Ramos (cell line): Measurements from ENCODE around the gene ZNF76.

ENCODE experiments used
- in situ Hi-C: fragments of 300-500 bp; cut with MboI; formaldehyde crosslinking; loops from one replicate; pipeline ENCODE4 v1.14.3; 2022; ENCODE audit warnings: low sequenced_read_pairs; ENCODE audit not compliant: unreplicated experiment

Gene ZNF76

GRCh38 chr6:35264550-35265274, 5.2 kb downstream of the ZNF76 start:
- in situ Hi-C loops = no loop called here

- in situ Hi-C loops = no loop called here
Observed at GRCh38 chr6:35265523-35265922, 6.0 kb downstream of the ZNF76 start.

GRCh38 chr6:35267446-35267845, 7.9 kb downstream of the ZNF76 start:
- in situ Hi-C loops = no loop called here

- in situ Hi-C loops = no loop called here
Observed at GRCh38 chr6:35267897-35268296, 8.4 kb downstream of the ZNF76 start.

- in situ Hi-C loops = no loop called here
Observed at GRCh38 chr6:35272005-35272404, 12.5 kb downstream of the ZNF76 start.

- in situ Hi-C loops = no loop called here
Observed at GRCh38 chr6:35273822-35274559, 14.5 kb downstream of the ZNF76 start.

- in situ Hi-C loops = no loop called here
Observed at GRCh38 chr6:35275744-35276260, 16.3 kb downstream of the ZNF76 start.

- in situ Hi-C loops = no loop called here
Observed at GRCh38 chr6:35278708-35279107, 19.2 kb downstream of the ZNF76 start.

GRCh38 chr6:35280903-35281302, 21.4 kb downstream of the ZNF76 start:
- in situ Hi-C loops = no loop called here

- in situ Hi-C loops = no loop called here
Observed at GRCh38 chr6:35282472-35282871, 22.9 kb downstream of the ZNF76 start.

GRCh38 chr6:35283361-35283760, 23.8 kb downstream of the ZNF76 start:
- in situ Hi-C loops = no loop called here

- in situ Hi-C loops = no loop called here
Observed at GRCh38 chr6:35287671-35288396, 28.3 kb downstream of the ZNF76 start.

GRCh38 chr6:35288834-35289233, 29.3 kb downstream of the ZNF76 start:
- in situ Hi-C loops = no loop called here

- in situ Hi-C loops = no loop called here
Observed at GRCh38 chr6:35291491-35291890, 32.0 kb downstream of the ZNF76 start.

- in situ Hi-C loops = no loop called here
Observed at GRCh38 chr6:35292494-35292893, 33.0 kb downstream of the ZNF76 start.

GRCh38 chr6:35293681-35294080, 34.1 kb downstream of the ZNF76 start:
- in situ Hi-C loops = no loop called here

- in situ Hi-C loops = no loop called here
Observed at GRCh38 chr6:35294308-35294945, 34.9 kb downstream of the ZNF76 start.

- in situ Hi-C loops = no loop called here
Observed at GRCh38 chr6:35295036-35295435, 35.5 kb downstream of the ZNF76 start.

GRCh38 chr6:35295521-35296315, 36.2 kb downstream of the ZNF76 start:
- in situ Hi-C loops = no loop called here
